Uterus (tissue), 2 donors: ENCODE results near the gene TACR2.

Experiments
- POLR2A ChIP-seq, 2 donors: fragments of 450-650 bp; IDR thresholded peaks; one replicate each; pipeline ENCODE4 v1.6.1; 2016; ENCODE audit warnings: antibody characterized with exemption in 2 of 2, mild to moderate bottlenecking in 1 of 2, moderate library complexity in 1 of 2
- TF ChIP-seq, protein P1 (sequence below), 4 experiments: fragments of 200-600 bp in 2 of 4; fragments of 450-650 bp in 2 of 4; sonication (generic) in 2 of 4; IDR thresholded peaks; one replicate each; pipeline ENCODE4 v1.5.1; 2016 to 2019; ENCODE audit warnings: antibody characterized with exemption in 4 of 4, mild to moderate bottlenecking in 2 of 4, moderate library complexity in 1 of 4

DNA sequence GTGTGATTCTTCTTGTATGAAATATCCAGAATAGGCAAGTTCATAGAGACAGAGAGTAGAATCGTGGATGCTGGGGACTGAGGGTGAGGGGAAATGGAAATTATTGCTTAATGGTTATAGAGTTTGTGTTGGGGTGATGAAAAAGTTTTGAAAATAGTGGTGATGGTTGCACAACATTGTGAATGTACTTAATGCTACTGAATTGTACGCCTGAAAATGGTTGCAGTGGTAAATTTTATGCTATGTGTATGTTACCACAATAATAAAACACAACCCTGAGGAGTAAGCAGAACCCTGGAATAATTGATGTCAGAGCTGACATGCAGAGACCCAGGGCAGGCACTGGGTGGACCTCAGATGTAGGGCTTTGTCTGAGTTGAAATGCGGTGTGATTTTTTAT, 57.6 kb downstream of the TACR2 start:
- no peak for TF ChIP-seq POLR2A (IDR thresholded peaks at IDR 0.05)
- TF ChIP-seq, protein P1, sequence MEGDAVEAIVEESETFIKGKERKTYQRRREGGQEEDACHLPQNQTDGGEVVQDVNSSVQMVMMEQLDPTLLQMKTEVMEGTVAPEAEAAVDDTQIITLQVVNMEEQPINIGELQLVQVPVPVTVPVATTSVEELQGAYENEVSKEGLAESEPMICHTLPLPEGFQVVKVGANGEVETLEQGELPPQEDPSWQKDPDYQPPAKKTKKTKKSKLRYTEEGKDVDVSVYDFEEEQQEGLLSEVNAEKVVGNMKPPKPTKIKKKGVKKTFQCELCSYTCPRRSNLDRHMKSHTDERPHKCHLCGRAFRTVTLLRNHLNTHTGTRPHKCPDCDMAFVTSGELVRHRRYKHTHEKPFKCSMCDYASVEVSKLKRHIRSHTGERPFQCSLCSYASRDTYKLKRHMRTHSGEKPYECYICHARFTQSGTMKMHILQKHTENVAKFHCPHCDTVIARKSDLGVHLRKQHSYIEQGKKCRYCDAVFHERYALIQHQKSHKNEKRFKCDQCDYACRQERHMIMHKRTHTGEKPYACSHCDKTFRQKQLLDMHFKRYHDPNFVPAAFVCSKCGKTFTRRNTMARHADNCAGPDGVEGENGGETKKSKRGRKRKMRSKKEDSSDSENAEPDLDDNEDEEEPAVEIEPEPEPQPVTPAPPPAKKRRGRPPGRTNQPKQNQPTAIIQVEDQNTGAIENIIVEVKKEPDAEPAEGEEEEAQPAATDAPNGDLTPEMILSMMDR (IDR thresholded peaks at IDR 0.05), result no peak
